Fibroblast of villous mesenchyme (primary cell): Measurements from ENCODE around the gene HMCN2. TPM values are rescaled to one million over a fixed set of nuclear protein-coding genes. Genes with fewer than 3 reads are reported as not detected.

Source experiments
- DNase-seq: peaks from one replicate; pipeline ENCODE4 v3.0.0-alpha.2; 2010; ENCODE audit warnings: low read depth
- H3K4me3 ChIP-seq: 2 replicates; pipeline ENCODE4 v1.5.1; 2011; ENCODE audit warnings: low read depth, mild to moderate bottlenecking, low read length
- CTCF ChIP-seq: IDR thresholded peaks from 2 replicates; pipeline ENCODE4 v1.5.1; 2012; ENCODE audit warnings: low read depth, mild to moderate bottlenecking, low read length; ENCODE audit not compliant: insufficient read depth
- total RNA-seq: library from RNA; depleted of rRNA; stranded (reverse); fragments of >200 nt; gene quantifications from 2 replicates; pipeline ENCODE4 v1.2.3, GENCODE V29; 2012

The HMCN2 gene
- total RNA-seq, 1 donor, result not detected

GRCh38 chr9:130421802-130422276 is 156.3 kb downstream of the HMCN2 start:
- no peak overlapping the region for H3K4me3 ChIP-seq
- TF ChIP-seq CTCF, result no peak
- DNase-seq, result peak; percentile 63

- no peak for TF ChIP-seq CTCF
- no peak for DNase-seq
- H3K4me3 ChIP-seq, result no peak overlapping the region
Measured at GRCh38 chr9:130422546-130422945, 157.0 kb downstream of the HMCN2 start.

GRCh38 chr9:130423272-130423671 is 157.7 kb downstream of the HMCN2 start:
- DNase-seq, result no peak
- no peak for TF ChIP-seq CTCF

GRCh38 chr9:130424595-130425454 is 159.3 kb downstream of the HMCN2 start:
- no peak for DNase-seq
- TF ChIP-seq CTCF, result no peak
- H3K4me3 ChIP-seq, result no peak overlapping the region

More at GRCh38 chr9:130423272-130423671, 157.7 kb downstream of the HMCN2 start:
- H3K4me3 ChIP-seq, result no peak overlapping the region

- H3K4me3 ChIP-seq, result no peak overlapping the region
- no peak for TF ChIP-seq CTCF
- DNase-seq, result no peak
Measured at GRCh38 chr9:130425741-130426466, 160.3 kb downstream of the HMCN2 start.

- no peak for TF ChIP-seq CTCF
- no peak for DNase-seq
- H3K4me3 ChIP-seq, result no peak overlapping the region
Measured at GRCh38 chr9:130426467-130426773, 160.9 kb downstream of the HMCN2 start.
